ENCODE results near the gene QPRT.

- TF ChIP-seq POLR2A (IDR thresholded peaks at IDR 0.05; ENCODE audit: control extremely low read depth in 1 of 2, low read depth in 2 of 2, low read length in 2 of 2) (no peak), EZH2 (IDR thresholded peaks at IDR 0.05; ENCODE audit: low read depth, low read length, severe bottlenecking) (no peak), NRF1 (IDR thresholded peaks at IDR 0.05; ENCODE audit: low read depth, low read length) (no peak), CTCF (IDR thresholded peaks at IDR 0.05; ENCODE audit: control extremely low read depth in 1 of 3, insufficient read depth in 1 of 3, low read depth in 1 of 3, low read length in 3 of 3) (no peak), CEBPB (IDR thresholded peaks at IDR 0.05; ENCODE audit: low read depth, low read length) (no peak), EP300 (IDR thresholded peaks at IDR 0.05; ENCODE audit: borderline replicate concordance in 1 of 2, low read depth in 2 of 2, low read length in 2 of 2) (no peak), BRCA1 (IDR thresholded peaks at IDR 0.05; ENCODE audit: low read depth, low read length) (no peak), GABPA (IDR thresholded peaks at IDR 0.05; ENCODE audit: borderline replicate concordance, insufficient read depth, low read length) (no peak), SP1 (IDR thresholded peaks at IDR 0.05; ENCODE audit: low read depth, low read length) (no peak), CHD7 (IDR thresholded peaks at IDR 0.05; ENCODE audit: insufficient replicate concordance, low read length) (no peak), ZNF274 (IDR thresholded peaks at IDR 0.05; ENCODE audit: borderline replicate concordance, extremely low read depth, low read length) (no peak), POLR2AphosphoS5 (IDR thresholded peaks at IDR 0.05; ENCODE audit: low read depth, low read length) (no peak)
- TF ChIP-seq, protein P1, sequence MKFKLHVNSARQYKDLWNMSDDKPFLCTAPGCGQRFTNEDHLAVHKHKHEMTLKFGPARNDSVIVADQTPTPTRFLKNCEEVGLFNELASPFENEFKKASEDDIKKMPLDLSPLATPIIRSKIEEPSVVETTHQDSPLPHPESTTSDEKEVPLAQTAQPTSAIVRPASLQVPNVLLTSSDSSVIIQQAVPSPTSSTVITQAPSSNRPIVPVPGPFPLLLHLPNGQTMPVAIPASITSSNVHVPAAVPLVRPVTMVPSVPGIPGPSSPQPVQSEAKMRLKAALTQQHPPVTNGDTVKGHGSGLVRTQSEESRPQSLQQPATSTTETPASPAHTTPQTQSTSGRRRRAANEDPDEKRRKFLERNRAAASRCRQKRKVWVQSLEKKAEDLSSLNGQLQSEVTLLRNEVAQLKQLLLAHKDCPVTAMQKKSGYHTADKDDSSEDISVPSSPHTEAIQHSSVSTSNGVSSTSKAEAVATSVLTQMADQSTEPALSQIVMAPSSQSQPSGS (IDR thresholded peaks at IDR 0.05; ENCODE audit: low read length): no peak
Measured at GRCh38 chr16:29673501-29673900, 5.5 kb upstream of the QPRT start.
